Epidermal melanocyte (primary cell): Measurements from ENCODE around the gene PYY.
"Not testable (repeated sequence)": the region's sequence is repeated elsewhere in the genome, so short reads cannot be mapped to it uniquely, and the experiment has no call there.

Experiments
- DNase-seq: peaks from one replicate; pipeline ENCODE4 v3.0.0; 2011; ENCODE audit warnings: low spot score; ENCODE audit not compliant: insufficient read length

PYY gene

DNA sequence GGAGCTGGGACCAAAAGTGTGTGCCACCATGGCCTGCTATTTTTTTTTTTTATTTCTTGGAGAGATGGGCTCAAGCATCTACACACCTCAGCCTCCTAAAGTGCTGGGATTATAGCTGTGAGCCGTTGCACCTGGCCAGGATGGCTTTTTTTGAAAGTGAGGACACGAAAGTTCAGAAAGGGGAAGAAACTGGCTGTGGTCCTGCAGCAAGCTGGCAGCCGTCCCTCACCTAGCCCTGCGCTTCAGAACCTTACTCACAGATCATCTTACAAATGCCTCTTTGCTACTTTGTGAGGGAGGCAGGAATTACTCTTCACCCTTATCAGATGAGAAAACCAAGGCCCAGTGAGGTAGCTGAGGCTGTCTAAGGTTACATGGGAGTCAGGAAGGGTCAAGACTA is 7.0 kb downstream of the PYY start:
- no peak for DNase-seq

- no peak for DNase-seq
These were observed 8.5 kb downstream of the PYY start for GRCh38 chr17:43945074-43945829.

DNA sequence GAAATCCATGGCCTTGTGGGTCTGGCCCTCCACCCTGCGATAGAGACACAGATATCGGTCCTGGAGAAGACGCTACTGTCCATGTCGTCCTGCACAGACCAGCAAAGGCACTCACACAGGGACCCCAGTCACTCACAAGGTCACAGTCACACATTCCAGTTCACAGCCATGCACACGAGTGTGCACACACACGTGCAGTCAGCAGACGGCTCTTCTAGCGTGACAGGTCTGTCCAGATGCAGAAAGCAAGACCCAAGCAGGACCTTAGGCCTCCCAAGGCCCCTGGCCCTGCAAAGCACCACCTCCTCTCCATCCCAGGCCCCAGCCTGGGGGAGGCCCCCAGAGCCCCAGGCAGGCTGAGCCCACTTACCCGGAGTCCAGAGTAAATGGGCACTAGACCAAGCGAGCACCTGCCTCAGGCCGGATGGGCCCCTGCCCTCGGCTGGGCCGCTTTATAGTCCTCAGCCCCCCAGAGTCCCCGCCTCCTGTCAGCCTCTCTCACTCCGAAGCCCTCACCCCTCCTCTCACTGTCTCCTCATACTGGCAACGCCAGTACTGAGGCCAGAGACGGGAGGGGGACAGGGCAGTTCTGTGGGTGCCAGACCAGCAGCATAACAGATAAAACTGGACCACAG is 11.6 kb downstream of the PYY start, which contains the start of gene PPY:
Gene PPY, minus strand, starts transcription at position 426 of the 635 bp plus-strand sequence. CDS start 822 bp downstream, outside the sequence.
- no peak for DNase-seq

- no peak for DNase-seq
These were observed 13.1 kb downstream of the PYY start for GRCh38 chr17:43940630-43941029.

DNA sequence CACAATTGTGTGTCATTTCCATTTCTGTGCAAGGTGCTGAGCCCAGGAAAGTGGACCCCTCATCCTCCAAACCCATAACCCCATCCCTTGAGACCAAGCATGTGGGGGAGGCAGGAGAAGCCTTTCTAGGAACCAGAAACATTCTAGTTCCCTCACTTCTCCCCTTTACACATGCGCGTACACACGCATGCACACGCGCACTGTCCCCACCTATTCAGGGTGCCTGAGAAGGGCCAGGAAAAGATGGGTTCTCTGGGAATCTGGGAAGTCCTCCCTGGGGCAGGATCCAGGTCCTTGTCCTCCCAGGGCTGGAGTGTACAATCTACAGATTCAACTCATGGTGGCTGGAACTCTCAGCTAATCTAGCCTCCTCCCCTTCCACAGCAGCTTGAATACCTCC is 13.9 kb downstream of the PYY start:
- DNase-seq, result no peak

DNA sequence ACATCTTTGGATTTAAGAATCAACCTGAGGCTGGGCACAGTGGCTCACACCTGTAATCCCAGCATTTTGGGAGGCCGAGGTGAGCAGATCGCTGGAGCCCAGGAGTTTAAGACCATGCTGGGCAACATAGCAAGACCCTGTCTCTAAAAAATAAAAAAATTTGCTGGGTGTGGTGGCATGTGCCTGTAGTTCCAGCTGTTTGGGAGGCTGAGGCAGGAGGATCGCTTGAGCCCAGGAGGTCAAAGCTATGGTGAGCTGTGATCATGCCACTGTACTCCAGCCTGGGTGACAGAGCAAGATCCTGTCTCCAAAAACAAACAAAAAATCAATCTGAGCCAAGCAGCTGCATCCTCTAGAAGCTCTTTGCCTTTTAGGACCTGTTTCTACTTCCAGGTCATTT is 14.3 kb downstream of the PYY start:
- not testable (repeated sequence) for DNase-seq

DNA sequence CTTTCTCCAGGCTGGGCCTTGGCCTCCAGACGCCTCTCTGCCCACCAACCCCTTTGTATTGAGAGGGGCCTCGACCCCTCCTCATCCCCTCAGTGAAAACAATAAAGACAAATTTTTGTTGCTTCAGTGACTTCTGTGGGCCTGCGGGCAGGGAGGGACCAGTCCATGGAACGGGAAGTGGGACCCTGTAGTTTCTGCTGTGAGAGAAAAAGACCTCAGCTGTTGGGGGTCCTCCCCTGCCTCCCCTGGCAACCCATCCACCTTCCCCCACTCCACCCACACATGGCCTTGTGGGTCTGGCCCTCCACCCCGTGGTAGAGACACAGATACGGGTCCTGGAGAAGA is 14.9 kb downstream of the PYY start:
- no peak for DNase-seq

GRCh38 chr17:43936434-43936833 is 17.3 kb downstream of the PYY start:
- no peak for DNase-seq

- no peak for DNase-seq
These were observed 17.8 kb downstream of the PYY start for GRCh38 chr17:43935926-43936261.

DNA sequence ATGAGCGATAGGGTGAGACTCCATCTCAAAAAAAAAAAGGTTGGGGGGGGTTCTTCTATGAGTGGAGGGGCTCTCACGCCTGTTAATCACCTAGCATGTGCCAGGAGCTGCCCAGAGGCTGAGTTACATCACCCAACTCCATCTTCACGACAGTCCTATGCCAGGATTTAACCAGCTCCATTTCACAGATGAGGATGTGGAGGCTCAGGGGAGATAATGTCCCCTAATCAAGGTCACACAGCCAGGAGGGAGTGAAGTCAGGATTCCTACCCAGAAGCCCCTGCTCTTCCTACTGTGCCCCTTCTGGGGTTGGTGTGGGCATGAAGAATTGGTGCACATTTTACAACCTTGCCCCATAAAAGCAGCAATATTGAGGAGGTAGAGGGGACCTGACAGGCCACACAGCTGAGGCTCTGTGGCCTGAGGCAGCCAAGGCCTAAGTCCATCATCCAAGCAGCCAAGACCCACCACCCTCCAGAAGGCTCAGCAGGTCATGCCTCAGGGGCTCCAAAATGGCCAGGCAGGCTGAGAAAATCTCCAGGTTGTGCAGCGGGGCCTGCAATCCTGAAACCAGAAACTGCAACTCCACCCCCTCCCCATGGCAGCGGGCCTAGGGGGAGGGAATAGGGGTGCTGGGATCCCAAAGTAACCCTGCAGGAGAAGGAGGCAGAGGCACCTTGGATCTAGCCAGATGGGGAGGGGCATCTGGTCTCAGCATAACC is 18.4 kb downstream of the PYY start:
- DNase-seq, result no peak

- DNase-seq, result no peak
These were observed 20.8 kb downstream of the PYY start for GRCh38 chr17:43932923-43933322.

- DNase-seq, result no peak
These were observed 21.4 kb downstream of the PYY start for GRCh38 chr17:43932357-43932756.

DNA sequence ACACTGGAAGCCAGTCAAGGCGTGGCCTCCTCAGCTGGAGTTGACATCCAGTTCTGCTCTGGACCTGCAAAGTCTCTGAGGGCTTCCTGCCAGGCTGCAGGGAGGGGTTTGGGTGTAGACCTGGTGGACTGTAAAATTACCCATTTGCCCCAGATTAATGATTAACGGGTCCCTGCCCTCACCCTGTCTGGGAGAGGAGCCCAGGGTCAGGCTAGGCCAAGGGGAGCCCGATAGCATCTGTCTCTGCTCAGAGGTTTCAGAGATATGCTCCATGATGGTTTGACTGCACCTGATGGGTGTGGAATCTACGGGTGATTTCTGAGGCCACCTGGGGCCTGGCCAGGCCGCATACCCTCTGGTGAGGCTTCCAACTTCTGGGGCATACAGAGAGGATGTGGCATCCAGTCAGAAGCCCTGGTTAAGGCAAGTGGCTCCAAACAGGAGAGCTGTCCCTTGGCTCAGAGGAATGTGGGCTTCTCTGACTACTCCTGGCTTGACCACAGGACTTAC is 22.6 kb downstream of the PYY start:
- no peak for DNase-seq

- no peak for DNase-seq
These were observed 25.1 kb downstream of the PYY start for GRCh38 chr17:43928609-43929008.

DNA sequence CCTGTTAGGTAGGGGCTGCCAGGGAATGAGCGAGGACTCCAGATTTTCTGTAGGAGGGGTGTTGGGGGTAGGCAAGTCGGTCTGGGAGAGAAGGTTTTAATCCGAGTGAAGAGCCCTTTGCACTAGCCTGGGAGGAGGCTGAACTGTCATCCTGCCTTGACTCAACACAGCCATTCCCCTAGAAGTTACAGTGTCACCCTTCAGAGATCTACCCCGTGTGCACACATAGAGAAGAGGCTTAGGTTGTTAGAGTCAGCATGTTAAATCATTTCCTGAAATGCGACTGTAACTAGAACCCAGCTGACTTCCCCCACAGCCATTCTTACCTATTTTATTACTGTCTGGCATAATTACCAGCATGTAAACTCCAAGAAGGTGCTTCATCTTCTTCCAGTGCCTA is 25.8 kb downstream of the PYY start:
- DNase-seq, result not testable (repeated sequence)

DNA sequence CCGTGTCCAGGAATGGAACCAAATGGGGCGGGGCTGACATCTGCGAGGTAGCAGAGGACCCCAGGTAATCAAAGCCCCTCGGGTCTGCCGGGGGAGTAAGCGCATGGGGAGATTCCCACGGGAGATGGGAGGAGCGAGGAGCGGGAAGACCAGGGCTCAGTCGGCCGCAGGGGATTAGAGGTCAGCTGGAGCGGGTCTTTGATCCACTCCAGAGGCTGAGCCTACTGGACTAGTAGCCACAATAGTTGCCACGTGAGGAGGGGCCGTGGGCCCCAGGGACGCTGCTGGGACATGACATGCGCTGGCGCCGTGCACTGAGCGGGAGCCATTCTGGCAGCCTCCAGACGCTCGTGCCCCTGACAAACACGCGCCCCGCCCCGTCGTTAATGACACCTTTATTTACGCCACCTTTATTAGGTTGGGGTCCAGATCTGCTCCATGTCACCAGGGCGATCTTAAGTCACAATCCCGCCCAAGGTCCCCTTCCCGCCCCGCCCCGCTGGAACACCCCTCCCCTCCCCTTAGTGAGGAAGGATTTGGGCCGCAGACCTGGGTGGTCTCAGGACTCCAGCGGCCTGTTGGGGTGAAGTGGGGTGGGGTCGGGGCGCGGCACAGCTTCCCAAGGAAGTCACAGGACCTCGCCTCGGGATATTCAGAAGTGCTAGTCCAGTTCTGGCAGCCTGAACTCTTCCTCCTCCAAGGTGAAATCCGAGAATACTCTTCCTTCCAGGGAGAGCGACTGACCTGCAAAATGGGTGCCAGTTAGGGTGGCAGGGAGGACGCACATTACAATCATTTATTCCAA is 26.5 kb downstream of the PYY start:
- DNase-seq, result no peak

- DNase-seq, result no peak
These were observed 29.2 kb downstream of the PYY start for GRCh38 chr17:43924558-43924957.

DNA sequence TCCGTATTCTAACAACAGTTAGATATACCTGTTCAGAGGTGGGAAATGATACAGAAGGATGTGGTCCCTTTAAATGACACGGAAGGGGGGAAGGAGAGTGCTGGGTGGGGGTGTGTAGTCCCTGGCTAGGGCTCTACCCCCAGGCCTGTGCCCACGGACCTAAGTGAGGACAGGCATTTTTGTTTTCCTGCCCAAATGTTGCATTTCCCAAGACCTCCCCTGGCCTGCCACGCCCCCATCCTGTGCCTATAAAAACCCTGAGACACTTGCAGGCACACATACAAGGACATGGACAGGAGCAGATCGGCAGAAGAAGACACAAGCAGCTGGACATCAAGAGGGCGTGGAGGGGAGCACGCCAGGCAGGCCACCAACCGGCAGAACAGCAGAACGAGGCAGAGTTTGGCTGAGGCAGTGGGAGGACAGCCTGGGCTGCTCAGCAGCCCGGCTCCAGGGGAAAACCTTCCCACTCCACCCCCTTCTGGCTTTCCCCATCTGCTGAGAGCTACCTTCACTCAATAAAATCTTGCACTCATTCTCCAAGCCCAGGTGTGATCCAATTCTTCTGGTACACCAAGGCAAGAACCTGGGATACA is 33.1 kb downstream of the PYY start:
- no peak for DNase-seq

GRCh38 chr17:43918026-43918389 is 35.7 kb downstream of the PYY start:
- DNase-seq, result no peak

GRCh38 chr17:43917348-43918025 is 36.3 kb downstream of the PYY start:
- DNase-seq, result no peak

- no peak for DNase-seq
These were observed 36.8 kb downstream of the PYY start for GRCh38 chr17:43917016-43917347.
